PC-3 (cell line): ENCODE data around the gene BBC3. TPM values are rescaled to one million over a fixed set of nuclear protein-coding genes. Genes with fewer than 3 reads are reported as not detected.
A peak's percentile ranks its signal among the peaks of the same experiment; 100 is the strongest.

Experiments used
- ATAC-seq: fragments of 200-7000 bp; cut with Tn5 transposase; 2 replicates; pipeline ENCODE4 v1.9.1; 2020; ENCODE audit warnings: mild to moderate bottlenecking, moderate library complexity
- BruUV-seq: library from RNA; stranded (reverse); fragments of 400-500 nt; replicated peaks from 2 replicates; lab custom pipeline; 2021; lab: Mats Ljungman, UMichigan
- CTCF ChIA-PET: fragments of 300-600 bp; sonication (Branson Sonifier 250); formaldehyde crosslinking; loops from one replicate; lab custom pipeline; 2022; ENCODE audit warnings: antibody characterized with exemption; lab: Charles Lee
- POLR2A ChIA-PET: fragments of 300-600 bp; sonication (Branson Sonifier 250); formaldehyde crosslinking; loops from one replicate; lab custom pipeline; 2022; ENCODE audit warnings: antibody characterized with exemption; ENCODE audit not compliant: unreplicated experiment; lab: Charles Lee
- DNase-seq: peaks from one replicate; pipeline ENCODE4 v3.0.0-alpha.2; 2015
- H2AFZ ChIP-seq: fragments of 300-600 bp; sonication (generic); 2 replicates; pipeline ENCODE4 v1.6.0; 2016; ENCODE audit warnings: antibody characterized with exemption, low read length
- H3F3A ChIP-seq: fragments of 300-600 bp; sonication (generic); one replicate; pipeline ENCODE4 v1.6.0; 2017; ENCODE audit warnings: antibody characterized with exemption, low read length, control low read depth, mild to moderate bottlenecking; ENCODE audit not compliant: unreplicated experiment
- H3K27ac ChIP-seq: fragments of 300-600 bp; sonication (generic); 2 replicates; pipeline ENCODE4 v1.5.1; 2016; ENCODE audit warnings: mild to moderate bottlenecking, low read length
- H3K27me3 ChIP-seq: fragments of 300-600 bp; sonication (generic); 2 replicates; pipeline ENCODE4 v1.6.1; 2016; ENCODE audit warnings: low read length, mixed read lengths
- H3K36me3 ChIP-seq: fragments of 300-600 bp; sonication (generic); 2 replicates; pipeline ENCODE4 v1.6.1; 2016; ENCODE audit warnings: low read depth, mixed run types, low read length, mixed read lengths
- H3K4me1 ChIP-seq: fragments of 300-600 bp; sonication (generic); 2 replicates; pipeline ENCODE4 v1.5.1; 2016; ENCODE audit warnings: low read length; ENCODE audit not compliant: insufficient read depth
- H3K4me2 ChIP-seq: fragments of 300-600 bp; sonication (generic); 2 replicates; pipeline ENCODE4 v1.6.0; 2016; ENCODE audit warnings: low read length
- H3K4me3 ChIP-seq: fragments of 300-600 bp; sonication (generic); 2 replicates; pipeline ENCODE4 v1.5.1; 2016; ENCODE audit warnings: mild to moderate bottlenecking, low read length, mixed read lengths
- H3K79me2 ChIP-seq: fragments of 300-600 bp; sonication (generic); 2 replicates; pipeline ENCODE4 v1.6.1; 2017; ENCODE audit warnings: low read length, mixed read lengths
- H3K9ac ChIP-seq: fragments of 300-600 bp; sonication (generic); 2 replicates; pipeline ENCODE4 v1.6.0; 2016; ENCODE audit warnings: mild to moderate bottlenecking, low read length
- H3K9me2 ChIP-seq: fragments of 300-600 bp; sonication (generic); replicated peaks from 2 replicates; pipeline ENCODE4 v1.6.1; 2016; ENCODE audit warnings: mixed run types, low read length, mixed read lengths
- H3K9me3 ChIP-seq: fragments of 300-600 bp; sonication (generic); 2 replicates; pipeline ENCODE4 v1.6.1; 2016; ENCODE audit warnings: low read length, mixed read lengths
- H4K20me1 ChIP-seq: fragments of 300-600 bp; sonication (generic); 2 replicates; pipeline ENCODE4 v1.6.1; 2016; ENCODE audit warnings: low read length, mixed read lengths
- EZH2 ChIP-seq: fragments of 300-600 bp; sonication (generic); IDR thresholded peaks from one replicate; pipeline ENCODE4 v1.6.1; 2017; ENCODE audit warnings: antibody characterized with exemption, mild to moderate bottlenecking, low read length; ENCODE audit not compliant: unreplicated experiment
- EZH2phosphoT487 ChIP-seq: fragments of 300-600 bp; sonication (generic); IDR thresholded peaks from 2 replicates; pipeline ENCODE4 v1.6.1; 2018; ENCODE audit warnings: mild to moderate bottlenecking, antibody characterized with exemption, low read length, borderline replicate concordance
- intact Hi-C: fragments of 100-400 bp; cut with micrococcal nuclease; formaldehyde crosslinking; loops from 2 replicates; pipeline ENCODE4 v1.9.0; 2023
- total RNA-seq: library from RNA; depleted of rRNA; stranded (reverse); fragments of >200 nt; gene quantifications from 2 replicates; pipeline ENCODE4 v1.2.3, GENCODE V29; 2014
- TF ChIP-seq, protein P1 (sequence below): fragments of 300-600 bp; sonication (generic); conservative IDR thresholded peaks from 2 replicates; pipeline ENCODE4 v1.5.1; 2017; ENCODE audit warnings: antibody characterized with exemption, low read depth, mild to moderate bottlenecking, low read length

Gene BBC3
- total RNA-seq, 1 experiment from 2014 or later = 2.9 TPM

DNA sequence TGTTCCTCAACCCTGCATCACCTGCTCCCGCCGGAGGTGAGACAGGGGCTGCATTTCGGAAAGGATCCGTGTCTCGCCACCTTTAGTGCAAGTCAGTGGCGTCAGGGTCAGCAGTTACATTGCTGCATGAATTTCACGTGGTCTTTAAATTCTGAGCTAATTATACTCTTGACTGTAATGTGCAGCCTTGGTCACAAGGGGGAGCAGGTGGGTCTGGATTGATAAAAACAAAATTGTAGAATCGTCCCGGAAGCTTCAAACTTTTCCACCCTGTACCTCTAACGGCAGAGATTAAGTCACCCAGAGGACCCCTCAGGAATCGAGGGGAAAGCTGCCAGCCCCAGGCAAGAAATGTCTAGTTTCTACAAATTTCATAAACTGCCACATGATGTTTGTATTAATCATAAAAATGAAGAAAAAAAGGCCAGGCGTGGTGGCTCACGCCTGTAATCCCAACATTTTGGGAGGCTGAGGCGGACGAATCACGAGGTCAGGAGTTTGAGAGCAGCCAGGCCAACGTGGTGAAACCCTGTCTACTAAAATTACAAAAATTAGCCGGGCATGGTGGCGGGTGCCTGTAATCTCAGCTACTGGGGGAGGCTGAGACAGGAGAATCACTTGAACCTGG is 20.2 kb downstream of the BBC3 start:
- H3K36me3 ChIP-seq = peaks cover 5% of the 10 kb centered on the region
- CTCF ChIA-PET = interaction anchor here (1.0 to 2.3 kb wide), 3 partner anchors 33 to 69 kb away, joined by 4 to 80 read pairs (median 5); no protein-coding TSS in a partner anchor
- H3K27ac ChIP-seq = no peak overlapping the region
- TF ChIP-seq EZH2phosphoT487 = no peak
- no peak for TF ChIP-seq EZH2
- TF ChIP-seq, protein P1, sequence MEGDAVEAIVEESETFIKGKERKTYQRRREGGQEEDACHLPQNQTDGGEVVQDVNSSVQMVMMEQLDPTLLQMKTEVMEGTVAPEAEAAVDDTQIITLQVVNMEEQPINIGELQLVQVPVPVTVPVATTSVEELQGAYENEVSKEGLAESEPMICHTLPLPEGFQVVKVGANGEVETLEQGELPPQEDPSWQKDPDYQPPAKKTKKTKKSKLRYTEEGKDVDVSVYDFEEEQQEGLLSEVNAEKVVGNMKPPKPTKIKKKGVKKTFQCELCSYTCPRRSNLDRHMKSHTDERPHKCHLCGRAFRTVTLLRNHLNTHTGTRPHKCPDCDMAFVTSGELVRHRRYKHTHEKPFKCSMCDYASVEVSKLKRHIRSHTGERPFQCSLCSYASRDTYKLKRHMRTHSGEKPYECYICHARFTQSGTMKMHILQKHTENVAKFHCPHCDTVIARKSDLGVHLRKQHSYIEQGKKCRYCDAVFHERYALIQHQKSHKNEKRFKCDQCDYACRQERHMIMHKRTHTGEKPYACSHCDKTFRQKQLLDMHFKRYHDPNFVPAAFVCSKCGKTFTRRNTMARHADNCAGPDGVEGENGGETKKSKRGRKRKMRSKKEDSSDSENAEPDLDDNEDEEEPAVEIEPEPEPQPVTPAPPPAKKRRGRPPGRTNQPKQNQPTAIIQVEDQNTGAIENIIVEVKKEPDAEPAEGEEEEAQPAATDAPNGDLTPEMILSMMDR = peak; percentile 74
- BruUV-seq = TSS peak; percentile 20
- ATAC-seq (peak; percentile 35), DNase-seq (peak; percentile 81)
- no peaks in the 10 kb centered on the region for H3K9me3 ChIP-seq
- no peaks in the 10 kb centered on the region for H3F3A ChIP-seq
- intact Hi-C loops = loop anchor here (1.0 kb wide), 1 partner anchor 33 kb away; no protein-coding TSS in a partner anchor
- H3K9me2 ChIP-seq = no peaks in the 10 kb centered on the region
- H3K4me2 ChIP-seq = no peak overlapping the region
- H3K27me3 ChIP-seq = no peaks in the 10 kb centered on the region
- peak overlapping the region; percentile 35; the same call in 1 of the 2 replicates for H2AFZ ChIP-seq
- no peaks in the 10 kb centered on the region for H3K4me1 ChIP-seq
- POLR2A ChIA-PET = interaction anchor here (0.6 to 1.0 kb wide), 3 partner anchors 12 to 318 kb away, joined by 6 to 21 read pairs (median 8); no protein-coding TSS in a partner anchor
- no peak overlapping the region for H3K9ac ChIP-seq
- H3K79me2 ChIP-seq = no peaks in the 10 kb centered on the region
- no peaks in the 10 kb centered on the region for H4K20me1 ChIP-seq
- no peak overlapping the region for H3K4me3 ChIP-seq

DNA sequence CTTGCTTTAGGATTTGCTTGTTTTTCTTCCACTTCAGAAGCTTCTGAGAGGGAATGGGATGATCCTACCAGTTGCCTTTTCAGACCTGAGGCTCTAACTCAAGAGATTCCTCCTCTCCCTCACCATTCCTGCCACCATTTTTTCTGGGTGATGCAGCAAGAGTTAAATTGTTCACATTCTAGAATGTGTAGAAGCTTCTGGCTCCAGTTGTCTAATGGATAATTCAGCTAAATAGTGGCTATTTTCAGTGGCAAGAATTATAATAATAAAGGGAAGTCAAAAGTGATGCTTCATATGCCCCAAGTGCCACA is 20.9 kb downstream of the BBC3 start:
- intact Hi-C loops = loop anchor here (1.0 kb wide), 1 partner anchor 34 kb away; no protein-coding TSS in a partner anchor
- CTCF ChIA-PET = interaction anchor here (1.0 to 2.3 kb wide), 3 partner anchors 34 to 69 kb away, joined by 4 to 80 read pairs (median 5); no protein-coding TSS in a partner anchor
- Histone ChIP-seq H3F3A (no peaks in the 10 kb centered on the region), H3K9ac (no peak overlapping the region), H3K4me3 (no peak overlapping the region), H3K27me3 (no peaks in the 10 kb centered on the region), H3K27ac (no peak overlapping the region), H3K9me3 (no peaks in the 10 kb centered on the region), H4K20me1 (no peaks in the 10 kb centered on the region), H3K36me3 (peaks cover 7% of the 10 kb centered on the region), H3K4me2 (no peak overlapping the region), H3K9me2 (no peaks in the 10 kb centered on the region), H3K79me2 (no peaks in the 10 kb centered on the region), H3K4me1 (no peaks in the 10 kb centered on the region), H2AFZ (no peak overlapping the region)
- DNase-seq (no peak), ATAC-seq (no peak)
- no peak for TF ChIP-seq EZH2
- TF ChIP-seq, protein P1 = no peak
- no peak for TF ChIP-seq EZH2phosphoT487
- no TSS peak for BruUV-seq
- POLR2A ChIA-PET = interaction anchor here (0.6 to 1.0 kb wide), 2 partner anchors 13 to 34 kb away, joined by 6 to 8 read pairs; no protein-coding TSS in a partner anchor
